CD4-positive, alpha-beta T cell treated with Interleukin-15 for 1 hour (primary cell): Measurements from ENCODE around the gene BEAN1.
"Not testable (repeated sequence)": the region's sequence is repeated elsewhere in the genome, so short reads cannot be mapped to it uniquely, and the experiment has no call there.

Source experiments
- DNase-seq: peaks from one replicate; pipeline ENCODE4 v3.0.0-alpha.2; 2020

Gene BEAN1

DNA sequence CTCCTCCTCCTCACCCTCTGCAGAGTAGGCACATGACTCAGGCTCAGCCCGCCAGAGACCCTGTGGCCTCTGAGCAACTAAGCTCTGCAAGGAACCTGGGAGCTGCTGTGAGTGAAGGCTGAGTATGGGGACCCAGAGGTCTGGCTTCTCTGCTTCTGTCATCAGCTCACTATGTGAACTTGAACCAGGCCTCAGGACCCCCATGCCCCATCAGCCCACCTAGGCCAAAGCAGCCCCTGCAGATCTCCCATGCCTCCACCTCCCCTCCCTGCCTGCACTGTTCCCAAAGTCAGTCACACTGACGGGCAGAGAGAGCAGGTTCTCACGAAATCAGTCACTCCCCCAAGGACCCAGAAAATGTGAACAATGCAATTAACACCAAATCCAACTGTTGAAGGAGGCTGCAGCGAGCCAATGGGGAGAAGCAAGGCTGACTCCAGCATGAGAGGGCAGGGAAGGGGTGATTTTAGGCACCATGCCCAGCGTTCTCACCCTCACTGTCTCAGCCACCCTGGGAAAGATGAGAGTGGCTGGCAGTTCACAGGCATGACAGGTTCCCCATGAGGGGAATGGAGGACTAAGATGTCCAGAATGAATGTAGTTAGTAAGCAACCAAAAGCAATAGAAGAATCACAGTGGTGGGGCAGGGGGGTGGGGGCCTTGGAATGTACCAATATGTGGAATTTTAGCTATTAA, 60.6 kb downstream of the BEAN1 start:
- DNase-seq, result no peak

- DNase-seq, result no peak
Observed at GRCh38 chr16:66488505-66488904, 61.4 kb downstream of the BEAN1 start.

DNA sequence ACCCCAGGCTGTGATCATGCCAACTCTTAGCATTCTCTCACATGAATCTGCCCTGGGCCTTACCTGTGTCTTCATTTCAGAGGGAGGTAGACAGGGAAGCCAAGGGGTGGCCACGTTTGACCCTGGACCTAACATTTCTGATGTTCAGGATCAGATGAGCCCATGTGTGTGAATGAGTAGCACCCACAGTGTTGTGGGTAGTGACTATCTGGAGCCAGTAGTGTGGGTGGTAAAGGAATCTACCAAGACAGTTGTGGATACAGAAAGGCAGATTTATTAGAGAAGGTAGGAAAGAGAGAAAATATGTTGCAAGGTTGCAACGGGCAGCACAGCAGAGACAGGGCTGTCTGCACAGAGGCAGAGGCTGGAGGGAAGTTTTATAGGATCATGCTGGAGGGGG, 62.3 kb downstream of the BEAN1 start:
- no peak for DNase-seq

DNA sequence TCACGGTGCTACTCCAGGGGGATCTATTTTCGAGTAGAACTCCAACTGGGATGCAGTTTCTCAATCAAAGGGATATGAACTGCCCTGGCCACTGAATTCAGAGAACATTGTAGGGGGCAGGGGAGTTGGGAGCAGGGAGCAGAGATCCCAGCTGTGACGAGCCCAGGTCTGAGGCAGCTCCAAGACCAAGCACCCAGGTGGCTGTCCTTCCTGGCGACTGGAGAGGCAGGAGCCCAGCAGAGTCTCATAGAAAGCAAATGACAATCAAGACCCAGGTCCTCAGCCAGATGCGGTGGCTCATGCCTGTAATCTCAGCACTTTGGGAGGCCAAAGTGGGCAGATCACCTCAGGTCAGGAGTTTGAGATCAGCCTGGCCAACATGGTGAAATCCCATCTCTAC, 62.7 kb downstream of the BEAN1 start:
- no peak for DNase-seq

GRCh38 chr16:66490774-66491715, 64.0 kb downstream of the BEAN1 start:
- no peak for DNase-seq

DNA sequence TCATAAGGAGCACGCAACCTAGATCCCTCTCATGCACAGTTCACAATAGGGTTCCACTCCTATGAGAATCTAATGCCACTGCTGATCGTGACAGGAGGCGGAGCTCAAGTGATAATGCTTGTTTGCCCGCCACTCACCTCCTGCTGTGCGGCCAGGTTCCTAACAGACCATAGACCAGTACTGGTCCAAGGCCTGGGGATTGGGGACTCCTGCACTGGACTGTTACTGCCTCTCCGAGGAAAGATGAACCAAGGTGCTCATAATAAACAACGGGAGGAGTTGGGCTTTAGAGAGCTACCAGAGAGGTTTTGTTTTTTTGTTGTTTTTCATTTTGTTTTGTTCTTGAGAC, 64.6 kb downstream of the BEAN1 start:
- no peak for DNase-seq

DNA sequence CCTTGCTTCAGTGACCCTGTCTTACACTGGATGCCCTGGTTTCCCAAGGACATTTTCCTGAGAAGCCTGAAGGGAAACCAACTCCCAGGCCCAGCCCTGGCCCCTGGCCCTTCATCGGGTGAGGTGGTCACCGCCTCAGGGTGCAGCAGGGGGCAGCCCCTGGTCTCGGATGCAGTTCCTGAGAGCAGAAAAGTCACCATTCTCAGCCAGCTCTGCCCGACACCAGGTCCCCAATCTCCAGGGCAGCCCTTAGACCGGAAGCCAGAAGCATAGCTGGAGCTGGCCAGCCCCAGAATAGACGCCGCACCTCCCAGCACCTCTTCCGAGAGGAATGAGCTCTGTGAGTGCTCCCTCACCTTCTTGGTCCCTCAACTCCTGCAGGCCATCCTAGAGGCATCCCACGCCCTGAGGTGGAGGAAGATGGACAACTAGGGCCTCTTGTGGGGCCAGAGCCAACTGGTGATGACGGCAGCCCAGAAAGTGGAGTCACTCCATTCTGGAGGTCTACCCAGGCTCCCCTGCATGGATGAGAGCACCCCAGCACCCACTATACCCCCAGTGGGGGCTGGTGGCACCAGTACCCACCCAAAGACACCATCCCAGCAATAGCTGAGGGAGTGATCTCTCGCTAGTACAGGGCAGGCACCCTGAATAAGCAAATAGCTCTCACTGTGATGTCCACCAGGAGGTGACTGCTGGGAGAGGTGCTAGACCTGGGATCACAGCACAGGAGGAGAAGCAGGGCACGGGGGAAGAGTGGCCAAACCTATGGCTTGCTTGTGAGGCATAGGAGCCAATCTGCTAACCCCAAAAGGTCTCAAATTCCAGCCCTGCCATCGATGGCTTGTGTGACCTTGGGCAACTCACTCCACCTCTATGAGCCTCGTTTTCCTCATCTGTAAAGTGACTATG, 66.7 kb downstream of the BEAN1 start:
- no peak for DNase-seq

DNA sequence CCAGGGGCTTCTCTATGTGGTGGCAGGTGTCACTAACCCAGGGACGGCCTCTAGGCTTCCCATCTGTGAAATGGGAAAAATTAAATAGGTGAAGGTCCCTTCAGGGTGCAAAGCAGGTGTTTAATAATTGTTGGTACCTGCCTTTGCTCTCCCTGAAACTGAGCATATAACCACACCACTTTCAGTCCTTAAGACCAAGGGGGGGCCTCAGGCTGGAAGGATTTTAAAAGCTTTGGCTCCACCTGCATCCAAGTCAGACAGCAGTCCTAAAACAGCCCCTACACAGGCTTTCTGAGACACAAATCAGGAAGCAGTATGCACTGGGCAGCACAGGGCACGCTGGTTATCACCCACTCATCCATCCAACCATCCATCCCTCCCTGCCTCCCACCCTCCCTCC, 67.8 kb downstream of the BEAN1 start:
- no peak for DNase-seq

- DNase-seq, result no peak
Observed at GRCh38 chr16:66495440-66495839, 68.3 kb downstream of the BEAN1 start.

DNA sequence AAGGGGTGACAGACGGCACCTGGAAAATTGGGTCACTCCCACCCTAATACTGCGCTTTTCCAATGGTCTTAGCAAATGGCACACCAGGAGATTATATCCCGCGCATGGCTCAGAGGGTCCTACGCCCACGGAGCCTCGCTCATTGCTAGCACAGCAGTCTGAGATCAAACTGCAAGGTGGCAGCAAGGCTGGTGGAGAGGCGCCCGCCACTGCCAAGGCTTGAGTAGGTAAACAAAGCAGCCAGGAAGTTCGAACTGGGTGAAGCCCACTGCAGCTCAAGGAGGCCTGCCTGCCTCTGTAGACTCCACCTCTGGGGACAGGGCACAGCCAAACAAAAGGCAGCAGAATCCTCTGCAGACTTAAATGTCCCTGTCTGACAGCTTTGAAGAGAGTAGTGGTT, 69.1 kb downstream of the BEAN1 start:
- DNase-seq, result not testable (repeated sequence)

- not testable (repeated sequence) for DNase-seq
Observed at GRCh38 chr16:66497921-66498320, 70.8 kb downstream of the BEAN1 start.

DNA sequence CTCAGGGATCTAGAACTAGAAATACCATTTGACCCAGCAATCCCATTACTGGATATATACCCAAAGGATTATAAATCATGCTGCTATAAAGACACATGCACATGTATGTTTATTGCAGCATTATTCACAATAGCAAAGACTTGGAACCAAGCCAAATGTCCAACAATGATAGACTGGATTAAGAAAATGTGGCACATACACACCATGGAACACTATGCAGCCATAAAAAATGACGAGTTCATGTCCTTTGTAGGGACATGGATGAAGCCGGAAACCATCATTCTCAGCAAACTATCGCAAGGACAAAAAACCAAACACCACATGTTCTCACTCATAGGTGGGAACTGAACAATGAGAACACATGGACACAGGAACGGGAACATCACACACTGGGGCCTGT, 74.5 kb downstream of the BEAN1 start:
- DNase-seq, result not testable (repeated sequence)

DNA sequence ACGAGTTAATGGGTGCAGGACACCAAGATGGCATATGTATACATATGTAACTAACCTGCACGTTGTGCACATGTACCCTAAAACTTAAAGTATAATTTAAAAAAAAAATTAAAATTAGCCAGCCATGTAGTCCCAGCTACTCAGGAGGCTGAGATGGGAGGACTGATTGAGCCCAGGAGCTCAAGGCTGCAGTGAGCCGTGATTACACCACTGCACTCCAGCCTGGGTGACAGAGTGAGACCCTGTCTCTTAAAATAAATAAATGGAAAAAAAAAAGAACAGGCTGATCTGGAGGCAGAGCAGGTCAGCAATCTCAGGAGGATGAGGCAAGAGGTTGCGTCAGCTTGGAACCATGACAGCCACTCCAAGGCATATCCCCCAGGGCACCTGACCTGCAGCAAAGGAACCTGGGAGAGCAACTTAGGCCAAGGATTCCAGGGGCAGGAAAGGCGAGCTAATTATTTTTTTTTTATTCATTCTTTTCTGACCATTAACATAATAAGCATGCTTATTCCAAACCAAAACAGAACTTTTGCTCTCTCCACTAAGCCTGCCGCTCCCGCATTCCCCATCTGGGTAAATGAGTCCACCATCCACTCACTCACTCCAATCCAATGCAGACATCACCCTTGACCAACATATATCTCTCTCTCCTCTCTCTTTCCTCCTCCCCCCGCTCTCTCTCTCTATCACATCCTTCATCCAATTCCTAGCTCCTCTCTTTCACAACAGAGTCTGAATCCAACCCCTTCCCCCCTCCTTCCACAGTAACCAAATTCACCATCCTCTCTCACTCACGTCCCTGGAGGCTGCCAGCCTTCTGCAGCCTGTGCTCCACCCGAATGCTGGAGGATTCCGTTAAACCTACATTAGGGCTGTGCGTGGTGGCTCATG, 75.2 kb downstream of the BEAN1 start:
- no peak for DNase-seq

DNA sequence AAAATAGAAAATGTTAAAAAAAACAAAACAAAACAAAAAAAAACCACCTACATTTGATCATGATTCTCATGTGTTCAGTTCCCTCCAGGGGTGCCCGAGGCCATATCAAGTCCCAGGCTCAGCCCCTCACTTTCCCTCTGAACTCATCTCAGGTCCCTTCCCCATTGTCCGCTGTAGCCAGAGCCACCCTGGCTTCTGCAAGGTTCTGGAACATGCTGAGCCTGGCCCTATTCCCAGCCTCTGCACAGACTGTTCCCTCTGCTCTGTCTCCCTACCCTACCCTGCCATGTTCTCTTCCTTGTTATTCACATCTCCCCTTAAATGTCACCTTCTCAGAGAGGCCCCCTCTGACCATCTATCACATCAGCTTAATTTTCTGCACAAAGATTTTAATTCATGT, 75.9 kb downstream of the BEAN1 start:
- DNase-seq, result no peak

- DNase-seq, result no peak
Observed at GRCh38 chr16:66503612-66504011, 76.5 kb downstream of the BEAN1 start.

GRCh38 chr16:66507731-66508239, 80.7 kb downstream of the BEAN1 start:
- DNase-seq, result no peak

DNA sequence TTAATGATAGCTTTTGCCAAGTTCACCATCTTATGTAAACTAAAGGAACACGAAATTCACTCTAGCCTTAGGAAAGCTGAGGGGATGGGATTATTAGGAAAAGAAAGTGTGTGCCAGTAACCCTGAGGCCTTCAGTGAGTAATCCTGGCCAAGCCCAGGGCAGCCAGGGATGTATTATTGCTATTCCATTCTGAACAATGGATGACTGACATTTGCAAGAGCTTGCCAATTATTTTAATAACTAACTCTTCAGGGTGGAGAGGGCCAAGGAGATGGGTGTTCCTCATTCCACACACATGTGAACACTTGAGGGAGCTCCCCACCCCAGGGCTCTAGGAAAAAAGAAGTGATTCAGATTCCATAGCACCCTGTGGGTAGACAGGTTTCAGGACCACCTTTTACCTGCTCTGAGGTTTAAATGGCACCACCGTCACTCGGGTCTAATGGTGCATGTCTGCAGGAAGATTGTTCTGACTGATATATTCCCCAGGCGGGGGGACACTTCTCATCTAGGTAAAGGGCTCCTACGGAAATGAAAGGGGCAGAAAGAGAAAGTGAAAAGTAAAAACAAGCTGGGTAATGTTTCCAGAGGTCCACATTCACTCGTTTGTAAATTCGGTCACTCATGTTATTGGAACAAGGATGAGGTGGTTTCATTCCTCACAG, 81.3 kb downstream of the BEAN1 start:
- no peak for DNase-seq

- DNase-seq, result no peak
Observed at GRCh38 chr16:66508914-66509496, 81.9 kb downstream of the BEAN1 start.

GRCh38 chr16:66509576-66509975, 82.5 kb downstream of the BEAN1 start:
- no peak for DNase-seq

DNA sequence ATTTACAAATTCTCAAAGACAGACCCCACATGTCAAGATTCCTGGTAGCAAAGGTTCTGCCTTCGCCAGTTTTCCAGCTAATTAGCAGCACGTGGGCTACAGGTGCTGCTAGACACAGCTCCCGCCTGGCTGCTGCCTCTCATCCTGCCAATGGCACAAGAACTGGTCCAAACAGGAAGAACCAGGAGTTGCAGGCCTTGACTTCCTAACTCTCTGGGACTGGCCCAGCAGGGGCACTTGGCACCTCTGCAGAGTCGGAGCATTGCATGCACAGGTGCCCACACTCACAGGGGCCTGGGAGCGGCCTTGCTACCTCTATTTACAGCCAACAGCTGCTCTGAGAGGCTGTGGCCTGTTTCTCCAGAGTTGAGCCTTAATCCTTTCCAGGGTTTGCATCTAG, 83.2 kb downstream of the BEAN1 start:
- DNase-seq, result no peak
